HG03045 (cell line): Measurements from ENCODE around the gene DYNC1H1.

ENCODE experiments used
- ATAC-seq: cut with Tn5 transposase; IDR thresholded peaks from one replicate; pipeline ENCODE4 v1.9.1; 2021; ENCODE audit warnings: mild to moderate bottlenecking, moderate library complexity; ENCODE audit not compliant: unreplicated experiment

The DYNC1H1 gene

DNA sequence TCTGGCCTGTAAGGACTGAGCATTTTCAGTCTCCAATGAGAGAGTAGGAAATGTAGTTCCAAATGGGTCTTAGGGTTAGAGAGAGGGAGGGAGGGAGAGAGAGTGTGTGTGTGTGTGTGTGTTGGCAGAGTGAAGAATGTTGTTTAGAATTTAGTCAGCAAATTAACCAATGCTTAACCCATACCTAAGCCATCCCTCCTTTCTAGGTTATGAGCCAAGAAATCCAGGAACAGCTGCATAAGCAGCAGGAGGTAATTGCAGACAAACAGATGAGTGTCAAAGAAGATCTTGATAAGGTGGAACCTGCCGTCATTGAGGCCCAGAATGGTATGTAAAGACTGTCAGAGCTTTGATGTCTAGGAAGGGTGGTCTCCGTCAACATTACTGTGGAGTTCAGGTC lies 65.6 kb downstream of the DYNC1H1 start:
- ATAC-seq, result no peak

DNA sequence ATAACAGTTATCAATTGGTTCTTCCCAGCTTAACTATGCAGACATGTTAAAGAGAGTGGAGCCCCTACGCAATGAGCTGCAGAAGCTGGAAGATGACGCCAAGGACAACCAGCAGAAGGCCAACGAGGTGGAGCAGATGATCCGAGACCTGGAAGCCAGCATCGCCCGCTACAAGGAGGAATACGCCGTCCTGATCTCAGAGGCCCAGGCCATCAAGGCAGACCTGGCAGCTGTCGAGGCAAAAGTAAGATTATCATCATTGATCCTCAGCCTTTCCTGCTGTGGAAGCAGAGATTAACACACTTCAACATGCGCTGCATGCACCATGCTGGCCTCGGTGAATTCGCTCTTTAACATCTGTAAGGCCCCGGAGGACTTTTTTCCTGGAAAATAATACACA lies 68.9 kb downstream of the DYNC1H1 start:
- no peak for ATAC-seq

DNA sequence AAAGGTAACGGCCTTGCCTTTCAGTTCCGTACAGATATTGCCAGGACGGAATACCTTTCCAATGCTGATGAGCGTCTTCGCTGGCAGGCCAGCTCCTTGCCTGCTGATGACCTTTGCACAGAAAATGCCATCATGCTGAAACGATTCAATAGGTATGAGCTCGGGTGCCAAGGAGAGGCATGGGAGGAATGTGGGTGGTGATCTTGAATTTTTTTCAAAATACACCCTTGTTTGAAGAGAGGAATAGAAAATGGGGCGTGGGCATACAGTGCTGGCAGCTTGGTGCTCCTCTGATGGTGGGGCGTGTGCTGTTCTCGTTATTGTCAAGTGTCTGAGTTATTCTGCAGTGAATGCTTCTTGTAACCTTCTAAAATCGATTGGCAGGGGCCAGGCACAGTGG lies 69.9 kb downstream of the DYNC1H1 start:
- no peak for ATAC-seq

DNA sequence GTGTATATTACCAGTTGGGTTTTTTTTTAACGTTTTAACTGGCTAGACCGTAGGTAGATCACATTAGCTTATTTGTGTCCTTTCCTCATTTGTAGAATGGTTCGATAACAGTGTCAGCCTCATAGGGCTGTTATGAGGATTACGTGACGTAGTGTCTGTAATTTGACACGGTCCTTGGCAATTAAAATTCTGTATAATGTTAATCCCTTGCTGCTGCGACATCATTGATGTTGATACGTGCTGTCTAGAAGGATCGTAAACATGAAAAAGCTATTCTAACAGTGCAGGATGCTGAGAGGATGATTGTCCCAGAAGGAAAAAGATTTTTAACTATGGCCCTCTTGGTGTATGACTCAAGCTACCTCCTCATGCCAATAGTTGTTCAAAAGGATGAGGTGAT lies 71.5 kb downstream of the DYNC1H1 start:
- no peak for ATAC-seq

DNA sequence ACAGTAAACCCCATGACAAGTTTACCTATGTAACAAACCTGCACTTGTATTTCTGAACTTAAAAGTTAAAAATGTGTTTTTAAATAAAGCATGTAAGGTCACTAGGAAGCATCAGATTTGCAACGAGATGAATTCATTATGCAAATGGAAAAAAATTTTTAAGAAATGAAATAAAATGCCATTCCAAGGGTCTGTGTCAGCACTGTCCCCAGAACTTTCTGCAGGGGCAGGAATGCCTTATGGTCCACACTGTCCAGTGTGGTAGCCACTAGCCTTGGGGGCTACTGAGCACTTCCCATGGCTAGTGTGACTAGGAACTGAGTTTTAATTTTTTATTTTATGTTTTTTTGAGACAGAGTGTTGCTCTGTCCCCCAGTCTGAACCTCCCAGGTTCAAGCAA lies 73.3 kb downstream of the DYNC1H1 start:
- no peak for ATAC-seq

DNA sequence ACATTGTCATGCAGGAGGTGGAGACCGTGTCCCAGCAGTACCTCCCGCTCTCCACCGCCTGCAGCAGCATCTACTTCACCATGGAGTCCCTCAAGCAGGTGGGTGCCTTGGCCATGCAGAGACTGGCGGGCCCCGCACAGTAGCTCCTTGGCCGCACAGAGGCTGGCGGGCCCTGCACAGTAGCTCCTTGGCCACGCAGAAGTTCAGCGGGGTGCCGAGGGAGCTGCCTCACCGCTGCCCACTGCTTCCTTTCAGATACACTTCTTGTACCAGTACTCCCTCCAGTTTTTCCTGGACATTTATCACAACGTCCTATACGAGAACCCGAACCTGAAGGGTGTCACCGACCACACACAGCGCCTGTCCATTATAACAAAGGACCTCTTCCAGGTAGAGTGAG lies 74.8 kb downstream of the DYNC1H1 start:
- ATAC-seq, result no peak

DNA sequence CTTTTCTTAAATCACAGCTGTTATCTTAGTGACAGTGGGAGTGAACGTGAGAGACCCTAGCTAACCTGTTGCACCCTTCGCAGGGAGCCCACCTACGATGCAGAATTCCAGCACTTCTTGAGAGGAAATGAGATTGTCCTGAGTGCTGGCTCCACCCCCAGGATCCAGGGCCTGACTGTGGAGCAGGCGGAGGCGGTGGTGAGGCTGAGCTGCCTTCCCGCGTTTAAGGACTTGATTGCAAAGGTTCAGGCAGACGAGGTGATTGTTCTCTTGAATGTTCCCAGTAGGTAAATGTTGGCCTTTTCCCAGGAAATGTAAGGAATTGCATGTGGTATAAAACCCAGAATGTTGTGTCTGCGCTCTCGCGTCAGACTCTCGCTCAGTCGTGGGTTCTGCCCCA lies 75.8 kb downstream of the DYNC1H1 start:
- ATAC-seq, result no peak

DNA sequence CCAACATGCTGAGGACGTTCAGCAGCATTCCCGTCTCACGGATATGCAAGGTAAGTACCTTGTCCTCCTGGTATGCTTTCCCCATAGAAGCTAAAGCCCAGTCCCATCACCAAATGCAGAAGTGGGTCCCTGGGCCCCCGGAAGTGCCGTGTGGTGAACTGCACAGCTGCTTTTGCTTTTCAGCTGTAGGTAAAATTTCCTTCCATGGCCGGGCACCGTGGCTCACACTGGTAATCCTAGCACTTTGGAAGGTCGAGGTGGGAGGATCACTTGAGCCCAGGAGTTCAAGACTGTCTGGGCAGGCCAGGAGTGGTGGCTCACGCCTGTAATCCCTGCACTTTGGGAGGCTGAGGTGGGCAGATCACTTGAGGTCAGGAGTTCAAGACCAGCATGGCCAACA lies 78.3 kb downstream of the DYNC1H1 start:
- no peak for ATAC-seq

DNA sequence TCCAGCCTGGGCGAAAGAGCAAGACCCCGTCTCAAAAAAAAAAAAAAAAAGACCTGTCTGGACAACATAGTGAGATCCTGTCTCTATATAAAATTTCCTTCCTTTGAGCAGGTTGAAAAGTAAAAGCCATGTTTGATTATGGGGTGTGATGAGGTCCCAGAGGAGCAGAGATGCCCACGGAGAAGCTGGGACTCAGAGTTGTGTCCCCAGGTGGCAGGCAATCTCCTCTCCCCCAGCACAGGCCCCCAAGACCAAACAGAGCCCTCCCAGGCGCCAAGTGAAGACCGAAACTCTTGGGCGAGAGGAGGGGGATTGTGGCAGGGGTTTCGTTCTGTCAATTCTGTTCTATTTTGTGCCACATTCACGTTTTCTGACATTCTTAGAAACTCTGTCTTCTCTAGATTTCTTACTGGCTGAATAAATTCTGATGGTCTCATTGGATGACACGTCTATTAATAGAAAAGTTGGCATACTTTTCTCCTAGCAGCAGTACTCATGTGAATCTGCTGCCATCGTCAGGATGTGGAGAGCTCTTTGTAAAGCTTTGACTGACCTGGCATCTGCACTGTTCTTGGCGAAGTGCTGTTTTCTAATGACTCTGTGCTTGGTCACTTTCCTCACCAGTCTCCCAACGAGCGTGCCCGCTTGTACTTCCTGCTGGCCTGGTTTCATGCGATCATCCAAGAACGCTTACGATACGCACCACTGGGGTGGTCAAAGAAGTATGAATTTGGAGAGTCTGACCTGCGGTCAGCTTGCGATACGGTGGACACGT lies 79.1 kb downstream of the DYNC1H1 start:
- no peak for ATAC-seq

DNA sequence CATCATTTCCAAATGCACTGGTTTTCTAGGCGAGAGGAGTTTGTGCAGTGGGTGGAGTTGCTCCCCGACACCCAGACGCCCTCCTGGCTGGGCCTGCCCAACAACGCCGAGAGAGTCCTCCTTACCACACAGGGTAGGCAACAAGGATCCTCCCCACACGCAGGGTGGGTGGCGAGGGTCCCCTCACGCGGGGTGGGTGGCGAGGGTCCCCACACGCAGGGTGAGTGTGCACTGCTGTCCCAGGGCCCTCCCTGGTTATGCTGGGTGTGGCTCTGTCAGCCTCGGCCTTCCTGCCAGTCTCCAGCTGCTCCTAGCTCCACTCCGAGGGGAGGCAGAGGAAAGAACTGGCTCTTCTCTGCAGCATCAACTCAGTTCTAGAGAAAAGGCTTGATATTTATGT lies 80.2 kb downstream of the DYNC1H1 start:
- ATAC-seq, result no peak

DNA sequence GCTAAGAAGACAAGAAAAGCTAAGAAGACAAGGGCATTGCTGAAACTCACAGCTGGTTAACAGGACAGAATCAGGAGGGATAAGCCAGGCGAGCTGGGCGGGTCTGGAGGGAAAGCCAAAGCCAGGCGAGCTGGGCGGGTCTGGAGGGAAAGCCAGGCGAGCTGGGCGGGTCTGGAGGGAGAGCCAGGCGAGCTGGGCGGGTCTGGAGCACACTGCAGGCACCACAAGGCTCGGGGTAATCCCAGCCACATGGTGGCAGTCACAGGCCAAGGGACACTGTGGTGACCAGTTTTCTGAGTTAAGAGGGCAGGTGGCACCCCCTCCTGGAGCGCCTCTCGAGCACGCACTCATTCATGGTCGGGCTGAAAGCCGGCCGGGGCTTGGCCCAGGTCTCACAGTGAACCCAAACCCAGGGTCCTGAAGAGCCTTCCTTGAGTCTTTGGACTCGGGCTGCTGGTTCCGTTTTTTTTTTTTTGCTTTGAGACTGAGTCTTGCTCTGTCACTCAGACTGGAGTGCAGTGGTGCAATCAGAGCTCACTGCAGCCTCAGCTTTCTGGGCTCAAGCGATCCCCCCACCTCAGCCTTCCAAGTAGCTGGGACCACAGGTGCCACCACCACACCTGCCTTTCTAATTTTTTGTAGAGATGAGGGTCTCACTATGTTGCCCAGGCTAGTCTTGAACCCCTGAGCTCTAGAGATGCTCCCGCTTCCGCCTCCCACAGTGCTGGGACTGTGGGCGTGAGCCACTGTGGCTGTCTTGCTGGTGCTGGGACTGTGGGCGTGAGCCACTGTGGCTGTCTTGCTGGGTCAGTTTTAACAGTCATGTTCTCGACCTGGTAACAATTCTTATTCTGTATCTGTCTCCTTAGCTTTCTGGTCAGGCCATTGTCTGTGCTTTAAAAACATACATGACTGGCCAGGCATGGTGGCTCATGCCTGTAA lies 82.2 kb downstream of the DYNC1H1 start:
- no peak for ATAC-seq

DNA sequence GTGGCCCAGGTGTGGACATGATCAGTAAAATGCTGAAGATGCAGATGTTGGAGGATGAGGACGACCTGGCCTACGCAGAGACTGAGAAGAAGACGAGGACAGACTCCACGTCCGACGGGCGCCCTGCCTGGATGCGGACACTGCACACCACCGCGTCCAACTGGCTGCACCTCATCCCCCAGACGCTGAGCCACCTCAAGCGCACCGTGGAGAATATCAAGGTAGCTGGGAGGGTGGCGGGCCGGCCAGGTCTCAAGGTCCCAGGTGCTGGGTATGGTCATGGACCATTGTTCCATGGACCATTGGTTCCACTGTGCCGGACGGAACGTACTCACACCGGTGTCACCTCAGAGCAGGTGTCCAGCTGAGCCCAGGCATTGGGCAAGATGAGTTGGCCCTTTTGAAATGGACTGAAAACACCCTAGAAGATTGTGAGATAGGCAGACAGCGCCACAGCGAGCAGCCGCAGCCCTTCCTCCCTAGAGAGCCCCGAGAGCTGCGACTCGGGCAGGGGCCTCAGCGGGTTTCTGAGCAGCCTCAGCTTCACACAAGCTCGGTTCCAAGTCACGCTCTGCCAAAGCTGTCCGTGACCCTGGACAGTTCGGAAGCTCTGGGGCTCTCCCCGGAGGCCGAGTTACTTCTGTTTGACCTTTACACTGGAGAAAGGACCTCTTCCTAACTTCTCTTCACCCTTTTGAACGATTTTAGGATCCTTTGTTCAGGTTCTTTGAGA lies 83.6 kb downstream of the DYNC1H1 start:
- no peak for ATAC-seq

DNA sequence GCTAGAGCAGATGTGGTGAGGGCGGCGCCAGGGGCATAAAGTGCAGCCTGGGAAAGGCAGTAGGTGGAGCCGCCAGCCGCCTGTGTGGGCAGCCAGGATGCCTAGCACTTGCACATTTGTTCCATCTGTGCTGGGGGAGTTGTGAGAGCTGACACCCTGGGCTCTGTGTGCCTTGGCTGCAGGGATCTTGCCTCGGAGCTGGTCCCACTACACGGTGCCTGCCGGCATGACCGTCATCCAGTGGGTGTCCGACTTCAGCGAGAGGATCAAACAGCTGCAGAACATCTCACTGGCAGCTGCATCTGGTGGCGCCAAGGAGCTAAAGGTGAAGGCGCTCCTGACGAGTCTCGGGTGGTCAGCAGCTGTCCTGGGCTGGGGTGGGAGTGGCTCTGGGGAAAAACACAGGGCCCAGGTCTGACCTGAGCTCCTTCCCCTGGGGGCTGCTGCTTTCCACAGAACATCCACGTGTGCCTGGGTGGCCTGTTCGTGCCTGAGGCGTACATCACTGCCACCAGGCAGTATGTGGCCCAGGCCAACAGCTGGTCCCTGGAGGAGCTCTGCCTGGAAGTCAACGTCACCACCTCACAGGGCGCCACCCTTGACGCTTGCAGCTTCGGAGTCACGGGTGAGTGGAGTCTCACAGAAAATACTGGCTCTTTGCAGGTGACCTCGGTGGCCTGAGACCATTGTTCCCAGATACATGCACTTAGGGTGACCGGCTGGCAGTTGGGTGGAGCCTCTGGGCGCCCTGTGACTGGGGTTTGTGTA lies 85.1 kb downstream of the DYNC1H1 start:
- no peak for ATAC-seq

DNA sequence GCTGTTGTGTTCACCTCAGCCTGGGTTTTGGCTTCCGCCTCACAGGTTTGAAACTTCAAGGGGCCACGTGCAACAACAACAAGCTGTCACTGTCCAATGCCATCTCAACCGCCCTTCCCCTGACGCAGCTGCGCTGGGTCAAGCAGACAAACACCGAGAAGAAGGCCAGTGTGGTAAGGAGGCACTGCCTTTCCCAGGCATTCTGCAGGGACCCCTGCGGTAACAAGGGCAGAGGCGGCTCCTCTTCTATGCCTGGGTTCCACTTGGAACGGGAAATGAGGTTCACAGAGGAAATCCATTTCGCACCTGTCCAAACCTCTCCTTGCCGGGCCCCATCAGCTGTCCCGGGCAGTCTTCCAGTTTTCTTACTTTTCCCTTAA lies 85.6 kb downstream of the DYNC1H1 start:
- ATAC-seq, result no peak

DNA sequence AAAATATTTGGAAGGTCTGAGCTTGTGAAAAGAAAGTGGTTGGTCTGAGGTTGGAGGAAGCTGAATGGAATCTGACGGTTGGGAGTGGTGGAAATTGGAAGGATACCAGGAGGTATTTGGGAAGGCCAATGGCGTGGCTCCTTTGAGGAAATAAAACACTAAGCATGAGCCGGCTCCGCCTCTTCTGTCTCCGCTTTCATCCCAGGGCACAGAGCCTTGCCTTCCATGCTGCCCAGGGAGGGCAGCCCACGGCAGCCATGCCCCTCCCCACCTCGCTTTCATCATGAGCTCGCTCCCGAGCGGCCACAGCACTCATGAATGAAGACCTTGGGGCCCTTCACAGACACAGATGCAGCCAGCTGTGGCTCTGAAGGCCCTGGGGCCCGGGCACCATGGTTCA lies 86.3 kb downstream of the DYNC1H1 start:
- no peak for ATAC-seq

DNA sequence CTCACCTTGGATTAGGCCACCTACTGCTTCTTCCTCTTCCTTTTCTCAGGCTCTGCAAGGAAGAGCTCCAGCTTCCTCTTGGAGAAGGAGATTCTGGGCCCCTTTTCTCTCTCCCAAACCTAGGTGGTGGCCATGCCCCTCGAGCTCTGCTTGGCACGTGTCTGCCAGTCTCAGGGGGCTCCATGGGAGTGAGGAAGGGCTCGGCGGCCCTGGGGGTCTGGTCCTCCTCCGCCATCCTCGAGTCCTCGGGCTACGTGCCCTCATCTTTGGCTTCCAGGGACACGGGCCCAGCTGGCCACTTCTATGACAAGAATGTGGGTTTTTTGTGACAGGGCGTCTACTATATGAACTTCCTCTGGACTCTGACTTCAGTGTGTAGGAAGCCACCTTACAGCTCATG lies 88.1 kb downstream of the DYNC1H1 start:
- ATAC-seq, result no peak

DNA sequence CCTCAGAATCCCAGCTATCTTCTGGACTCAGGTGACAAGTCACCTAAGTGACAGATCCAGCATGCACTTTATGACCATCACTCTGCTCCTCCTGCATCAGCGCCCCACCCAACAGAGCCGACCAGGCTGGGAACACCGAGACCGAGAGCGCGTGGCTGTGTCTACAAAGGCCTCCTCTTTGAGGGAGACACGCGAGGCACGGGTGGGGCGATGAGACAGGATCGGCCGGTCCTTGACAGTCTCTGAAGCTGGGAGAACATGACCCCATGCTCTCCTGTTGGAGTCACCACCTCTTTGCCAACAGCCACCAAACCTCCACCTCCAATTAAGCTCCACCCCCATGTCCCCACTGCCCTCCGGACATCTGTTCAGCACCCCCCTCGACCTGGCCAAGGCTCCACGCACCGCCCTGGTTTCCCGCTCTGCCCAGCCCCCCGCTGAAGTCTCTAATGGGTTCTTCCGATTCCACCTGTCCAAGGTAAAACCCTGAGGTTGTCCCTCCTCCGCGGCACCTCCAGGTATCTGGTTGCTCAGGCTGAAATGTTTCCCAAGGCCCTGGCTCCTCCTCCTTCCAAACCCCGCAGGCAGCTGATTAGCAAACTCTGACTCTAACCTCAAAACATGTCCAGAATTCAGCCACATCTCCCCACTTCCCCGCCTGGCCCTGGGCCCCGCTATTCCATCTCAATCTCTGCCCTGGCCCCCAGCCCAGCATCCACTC lies 91.0 kb downstream of the DYNC1H1 start:
- no peak for ATAC-seq

DNA sequence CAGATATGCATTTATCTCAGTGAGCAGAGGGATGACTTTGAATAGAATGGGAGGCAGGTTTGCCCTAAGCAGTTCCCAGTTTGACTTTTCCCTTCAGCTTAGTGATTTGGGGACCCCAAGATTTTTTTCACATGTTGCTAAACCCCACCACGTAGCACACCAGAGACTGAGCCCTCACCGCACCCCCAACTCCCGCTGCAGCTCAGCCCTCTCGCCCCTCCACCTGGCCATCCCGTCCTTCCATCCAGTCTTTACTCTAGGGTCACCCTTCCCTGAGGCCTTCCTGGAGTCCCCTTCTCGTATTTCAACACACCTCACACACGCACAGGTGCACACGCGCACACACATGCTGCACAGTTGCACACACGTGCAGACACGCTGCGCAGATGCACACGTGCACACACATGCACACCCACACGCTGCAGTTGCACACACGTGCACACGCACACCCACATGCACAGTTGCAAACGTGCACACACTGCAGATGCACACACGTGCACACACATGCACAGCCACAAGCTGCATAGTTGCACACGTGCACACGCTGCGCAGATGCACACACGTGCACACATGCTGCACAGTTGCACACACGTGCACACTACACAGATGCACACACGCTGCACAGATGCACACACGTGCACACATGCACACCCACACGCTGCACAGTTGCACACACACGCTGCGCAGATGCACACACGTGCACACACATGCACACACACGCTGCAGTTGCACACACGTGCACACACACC lies 92.5 kb downstream of the DYNC1H1 start:
- ATAC-seq, result no peak

DNA sequence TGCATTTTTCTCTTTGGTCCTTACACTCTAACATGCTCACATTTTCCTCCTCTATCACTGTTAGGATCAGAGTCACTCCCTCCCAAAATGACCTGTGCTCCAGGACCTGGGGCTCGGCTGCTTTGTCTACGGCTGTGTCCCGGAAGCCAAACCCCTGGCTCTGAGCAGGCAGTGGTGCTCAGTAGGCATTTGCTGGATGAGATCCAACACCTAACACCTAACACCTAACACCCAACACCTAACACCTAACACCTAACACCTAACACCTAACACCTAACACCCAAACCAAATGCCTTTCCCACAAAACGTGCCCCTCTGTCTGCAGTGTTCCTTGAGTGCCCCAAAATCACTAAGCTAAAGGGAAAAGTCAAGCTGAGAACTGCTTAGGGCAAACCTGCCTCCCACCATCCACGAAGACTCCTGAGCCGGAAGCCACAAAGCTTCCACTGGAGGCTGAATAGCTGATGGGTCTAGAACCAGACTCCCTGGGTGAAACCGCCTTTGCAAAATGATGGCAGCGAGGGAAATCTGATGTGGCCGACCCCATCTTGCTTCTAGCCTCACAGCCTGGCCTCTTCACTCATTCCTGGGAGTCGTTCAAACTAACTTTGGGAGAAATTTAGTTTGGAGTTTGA lies 93.2 kb downstream of the DYNC1H1 start:
- no peak for ATAC-seq
